GM19239 (cell line): Measurements from ENCODE around the gene MYOCOS.
"Not testable (repeated sequence)": the region's sequence is repeated elsewhere in the genome, so short reads cannot be mapped to it uniquely, and the experiment has no call there.

Source experiments
- DNase-seq: peaks from one replicate; pipeline ENCODE4 v3.0.0; 2011; ENCODE audit warnings: low spot score; ENCODE audit not compliant: insufficient read length
- FAIRE-seq: peaks from 2 replicates; lab custom pipeline; 2011; peaks lifted over from hg19 to GRCh38; lab: Jason Lieb, UNC

The MYOCOS gene

GRCh38 chr1:171622152-171622462, at the start of gene MYOCOS:
MYOCOS (plus strand) TSS chr1:171622243; CDS start chr1:171623884, 1,641 bp downstream.
- FAIRE-seq, result no peak
- no peak for DNase-seq

DNA sequence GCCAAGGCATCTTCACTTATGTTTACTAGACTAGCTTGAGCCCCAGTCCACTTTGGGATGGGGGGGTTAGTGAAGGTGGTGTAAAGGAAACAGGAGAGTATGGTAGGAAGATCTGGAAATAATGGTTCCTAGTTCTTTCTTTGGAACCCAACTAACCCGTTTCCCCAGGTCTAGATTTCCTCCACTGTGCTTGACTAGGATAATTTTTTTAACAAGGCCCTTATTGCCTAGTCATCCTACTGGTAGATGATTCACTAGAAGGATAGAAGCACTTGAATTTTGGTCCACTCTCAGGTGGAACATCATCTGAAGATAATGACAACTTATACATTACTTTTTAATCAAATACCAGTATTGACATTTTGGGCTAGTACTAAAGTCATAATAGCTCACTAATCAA, 45.9 kb upstream of the MYOCOS start:
- FAIRE-seq, result peak; percentile 73
- DNase-seq, result no peak

DNA sequence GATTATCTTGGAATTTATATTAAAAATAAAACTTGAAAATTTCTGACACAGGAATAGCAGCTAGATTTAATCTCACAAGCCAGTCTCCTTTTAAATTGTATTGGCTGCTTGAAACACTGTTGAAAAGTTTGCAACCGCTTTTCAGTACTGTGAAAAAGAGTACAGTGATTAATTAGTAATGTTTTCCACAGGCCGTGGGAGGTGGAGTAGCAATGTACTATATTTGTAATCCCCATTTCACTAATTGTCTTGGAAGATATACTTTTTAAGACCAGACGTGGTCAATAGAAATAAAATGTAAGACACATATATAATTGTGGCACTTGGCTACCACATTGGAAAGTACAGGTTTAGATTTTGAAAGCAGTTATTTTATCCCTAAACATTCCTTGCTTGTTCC, 40.8 kb upstream of the MYOCOS start:
- DNase-seq, result no peak
- peak; percentile 37 for FAIRE-seq

GRCh38 chr1:171581766-171582165, 40.3 kb upstream of the MYOCOS start:
- FAIRE-seq (no peak), DNase-seq (no peak)

GRCh38 chr1:171582589-171582988, 39.5 kb upstream of the MYOCOS start:
- FAIRE-seq (no peak), DNase-seq (no peak)

- DNase-seq (no peak), FAIRE-seq (peak; percentile 57)
Measured at GRCh38 chr1:171583591-171584201, 38.3 kb upstream of the MYOCOS start.

DNA sequence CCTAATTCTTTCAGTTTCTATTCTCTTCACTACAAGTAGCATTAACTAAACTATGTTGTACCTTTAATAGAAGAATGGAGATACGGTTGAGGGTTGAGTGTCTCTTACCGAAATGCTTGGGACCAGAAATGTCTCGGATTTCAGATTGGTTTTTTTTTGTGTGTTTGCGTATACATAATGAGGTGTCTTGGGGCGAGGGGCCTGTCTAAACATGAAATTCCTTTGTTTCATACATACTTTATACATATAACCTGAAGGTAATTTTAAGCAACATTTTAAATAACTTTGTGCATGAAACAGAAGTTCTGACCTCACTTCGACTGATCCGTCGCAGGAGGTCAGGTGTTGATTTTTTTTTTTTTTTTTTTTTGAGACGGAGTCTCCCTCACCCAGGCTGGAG, 36.3 kb upstream of the MYOCOS start:
- no peak for DNase-seq
- FAIRE-seq, result no peak

DNA sequence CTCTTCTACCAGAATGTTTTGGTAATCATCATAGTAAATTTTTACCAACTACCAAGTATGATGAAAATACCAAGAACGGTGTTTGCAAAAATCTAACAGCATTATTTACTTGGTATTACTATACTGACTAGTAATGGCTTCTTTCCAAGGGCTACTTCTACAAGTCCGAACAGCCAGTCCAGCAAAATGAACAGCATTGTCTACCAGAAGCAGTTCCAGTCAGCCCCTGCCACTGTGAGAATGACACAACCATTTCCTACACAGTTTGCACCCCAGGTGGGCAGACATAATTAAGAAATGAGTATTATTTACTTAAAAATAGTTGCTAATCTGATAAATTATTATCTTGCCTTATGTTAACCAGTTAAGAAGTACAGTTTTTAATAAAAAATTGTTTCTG, 33.8 kb upstream of the MYOCOS start:
- DNase-seq (no peak), FAIRE-seq (no peak)

GRCh38 chr1:171590022-171590421, 32.0 kb upstream of the MYOCOS start:
- FAIRE-seq, result no peak

DNA sequence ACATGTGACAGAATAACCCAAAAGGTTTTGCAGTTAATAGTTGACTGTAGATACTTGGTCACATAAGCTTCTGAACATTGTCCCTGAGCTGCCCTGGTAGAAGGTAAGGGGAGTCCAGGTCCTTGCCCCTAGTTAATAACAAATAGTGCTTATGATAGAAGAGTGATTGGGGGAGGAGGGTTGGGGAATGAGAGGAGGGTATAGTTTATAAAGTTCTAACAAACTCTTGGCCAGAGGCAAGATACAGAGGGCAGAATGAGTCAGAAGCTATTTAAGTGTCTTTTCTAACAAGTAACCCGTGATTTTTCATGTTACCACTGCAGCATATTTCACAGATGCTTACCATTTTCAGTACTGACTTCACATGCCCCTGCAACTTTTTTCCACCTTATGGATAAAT, 26.7 kb upstream of the MYOCOS start:
- DNase-seq (no peak), FAIRE-seq (no peak)

More at GRCh38 chr1:171590022-171590421, 32.0 kb upstream of the MYOCOS start:
- DNase-seq, result no peak

GRCh38 chr1:171596119-171596518, 25.9 kb upstream of the MYOCOS start:
- FAIRE-seq, result no peak
- no peak for DNase-seq

GRCh38 chr1:171596705-171597104, 25.3 kb upstream of the MYOCOS start:
- DNase-seq (no peak), FAIRE-seq (no peak)

DNA sequence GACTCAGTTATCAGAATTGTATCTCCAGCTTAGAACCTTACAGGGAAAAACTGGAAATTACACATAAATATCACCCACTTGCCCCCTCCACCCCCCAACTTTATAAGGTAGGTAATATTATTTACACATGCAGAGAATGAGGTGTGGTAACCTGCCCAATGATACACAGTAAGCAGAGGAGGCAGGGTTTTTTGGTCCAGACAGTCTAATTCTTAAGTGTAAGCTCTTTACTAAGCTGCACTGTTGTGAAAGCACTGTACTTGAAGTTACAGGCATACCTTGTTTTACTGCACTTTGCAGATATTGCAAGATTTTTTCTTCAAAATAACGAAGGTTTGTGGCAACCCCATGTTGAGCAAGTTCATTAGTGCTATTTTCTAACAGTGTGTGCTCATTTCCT, 24.8 kb upstream of the MYOCOS start:
- FAIRE-seq (no peak), DNase-seq (no peak)

- peak; percentile 58 for FAIRE-seq
- not testable (repeated sequence) for DNase-seq
Measured at GRCh38 chr1:171600310-171600709, 21.7 kb upstream of the MYOCOS start.

- DNase-seq (no peak), FAIRE-seq (peak; percentile 28)
Measured at GRCh38 chr1:171600862-171601261, 21.2 kb upstream of the MYOCOS start.

GRCh38 chr1:171603042-171603441, 19.0 kb upstream of the MYOCOS start:
- DNase-seq, result not testable (repeated sequence)
- peak; percentile 8 for FAIRE-seq

- peak; percentile 93 for FAIRE-seq
- no peak for DNase-seq
Measured at GRCh38 chr1:171606402-171606941, 15.6 kb upstream of the MYOCOS start.

GRCh38 chr1:171610385-171610784, 11.7 kb upstream of the MYOCOS start:
- DNase-seq (no peak), FAIRE-seq (no peak)

GRCh38 chr1:171611306-171611705, 10.7 kb upstream of the MYOCOS start:
- FAIRE-seq, result no peak
- DNase-seq, result no peak

DNA sequence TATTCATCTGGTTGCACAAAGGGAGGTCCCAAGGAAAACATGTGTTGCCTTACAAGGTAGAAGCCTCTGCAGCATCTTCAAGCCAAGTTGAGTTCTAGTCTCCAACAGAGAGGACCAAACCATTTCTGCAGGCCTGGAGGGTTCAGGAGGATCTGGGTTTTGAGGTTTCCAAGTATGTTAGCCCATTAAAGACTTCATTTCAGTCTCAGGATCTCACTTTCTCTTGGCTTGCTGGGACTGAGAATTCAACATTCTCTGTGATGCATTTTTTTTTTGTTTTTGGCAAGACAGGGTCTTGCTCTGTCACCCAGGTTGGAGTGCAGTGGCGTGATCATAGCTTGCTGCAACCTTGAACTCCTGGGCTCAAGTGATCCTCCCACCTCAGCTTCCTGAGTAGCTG, 8.8 kb upstream of the MYOCOS start:
- FAIRE-seq, result no peak
- no peak for DNase-seq

DNA sequence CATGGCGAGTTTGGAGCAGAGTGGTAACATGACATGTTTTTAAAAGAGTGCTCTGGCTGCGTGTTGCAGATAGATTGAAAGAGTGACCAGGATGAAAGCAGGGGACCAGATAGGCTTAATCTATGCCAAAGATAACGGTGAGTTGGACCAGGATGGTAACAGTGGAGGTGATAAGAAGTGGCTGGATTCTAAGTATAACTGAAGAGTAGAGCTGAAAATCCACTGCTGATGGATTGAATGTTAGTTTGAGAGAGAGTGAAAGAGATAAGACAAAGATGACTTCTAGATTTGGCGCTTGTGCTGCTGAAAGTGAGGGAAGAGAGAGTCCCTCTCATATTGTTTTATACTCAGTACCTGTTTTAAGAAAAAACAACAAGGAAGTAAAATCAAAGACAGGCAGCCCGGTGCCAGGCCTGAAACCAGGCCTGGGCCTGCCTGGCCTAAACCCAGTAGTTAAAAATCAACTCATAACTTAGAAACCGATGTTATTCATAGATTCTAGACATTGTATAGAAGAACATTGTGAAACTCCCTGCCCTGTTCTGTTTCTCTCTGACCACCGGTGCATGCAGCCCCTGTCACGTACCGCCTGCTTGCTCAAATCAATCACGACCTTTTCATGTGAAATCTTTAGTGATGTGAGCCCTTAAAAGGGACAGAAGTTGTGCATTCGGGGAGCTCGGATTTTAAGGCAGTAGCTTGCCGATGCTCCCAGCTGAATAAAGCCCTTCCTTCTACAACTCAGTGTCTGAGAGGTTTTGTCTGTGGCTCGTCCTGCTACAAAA, 6.7 kb upstream of the MYOCOS start:
- peak; percentile 86 for FAIRE-seq
- DNase-seq, result not testable (repeated sequence)

- DNase-seq (no peak), FAIRE-seq (no peak)
Measured at GRCh38 chr1:171616586-171616985, 5.5 kb upstream of the MYOCOS start.
